Measurements from ENCODE around the gene SMURF1. TPM values are rescaled to one million over a fixed set of nuclear protein-coding genes. Genes with fewer than 3 reads are reported as not detected.

The SMURF1 gene
- total RNA-seq, 4 donors from 2014 or later, result 16.4 to 36.2 (median 24.6) TPM

GRCh38 chr7:99131290-99131689 lies 12.6 kb downstream of the SMURF1 start:
- DNase-seq, result no peak
- peak overlapping the region in 2 of 4 donors; percentile 99 to 100 for H3K27ac ChIP-seq
- TF ChIP-seq CTCF (IDR thresholded peaks at IDR 0.05), result no peak
- no peak for TF ChIP-seq POLR2A (IDR thresholded peaks at IDR 0.05)
- WGBS, 2 donors, result 82 to 88% methylated on average over 2 of the region's 2 CpGs
- no peak overlapping the region for H3K4me3 ChIP-seq
- intact Hi-C loops (cut with DNase I), result no loop called here
- no peaks in the 10 kb centered on the region for H3K27me3 ChIP-seq
- H3K9me3 ChIP-seq, result no peaks in the 10 kb centered on the region
- no peaks in the 10 kb centered on the region for H3K36me3 ChIP-seq
- H3K4me1 ChIP-seq, result peaks cover 38 to 100% (median 92%) of the 10 kb centered on the region in 3 donors

GRCh38 chr7:99129536-99129935 lies 14.4 kb downstream of the SMURF1 start:
- TF ChIP-seq POLR2A (IDR thresholded peaks at IDR 0.05) (no peak), CTCF (IDR thresholded peaks at IDR 0.05) (no peak)
- intact Hi-C loops (cut with DNase I), result no loop called here
- H3K4me1 ChIP-seq, result peaks cover 37 to 100% (median 95%) of the 10 kb centered on the region in 3 donors

GRCh38 chr7:99129001-99129400 lies 14.9 kb downstream of the SMURF1 start:
- no peak for DNase-seq
- no peaks in the 10 kb centered on the region for H3K36me3 ChIP-seq
- peaks cover 41 to 100% (median 96%) of the 10 kb centered on the region in 3 donors for H3K4me1 ChIP-seq
- H3K27ac ChIP-seq, result peak overlapping the region; percentile 51 to 99 (median 80)
- intact Hi-C loops (cut with DNase I), result no loop called here
- H3K4me3 ChIP-seq, result no peak overlapping the region
- no peaks in the 10 kb centered on the region for H3K9me3 ChIP-seq
- TF ChIP-seq CTCF (IDR thresholded peaks at IDR 0.05) (no peak), POLR2A (IDR thresholded peaks at IDR 0.05) (no peak)
- H3K27me3 ChIP-seq, result no peaks in the 10 kb centered on the region
- 20 to 56% methylated on average over 3 of the region's 3 CpGs for WGBS, 2 donors

More at GRCh38 chr7:99129536-99129935, 14.4 kb downstream of the SMURF1 start:
- no peaks in the 10 kb centered on the region for H3K36me3 ChIP-seq
- no peak for DNase-seq
- 73 to 89% methylated on average over 6 of the region's 6 CpGs for WGBS, 2 donors
- H3K27me3 ChIP-seq, result no peaks in the 10 kb centered on the region
- H3K9me3 ChIP-seq, result no peaks in the 10 kb centered on the region
- H3K4me3 ChIP-seq, result no peak overlapping the region
- peak overlapping the region; percentile 51 to 99 (median 80) for H3K27ac ChIP-seq

- Histone ChIP-seq H3K27me3 (no peaks in the 10 kb centered on the region), H3K4me1 (peaks cover 48 to 100% (median 97%) of the 10 kb centered on the region in 3 donors), H3K27ac (peak overlapping the region; percentile 71 to 99 (median 80)), H3K9me3 (no peaks in the 10 kb centered on the region), H3K36me3 (no peaks in the 10 kb centered on the region), H3K4me3 (peak overlapping the region in 3 of 4 donors; percentile 9 to 27 (median 21))
- DNase-seq, result no peak
- 41 to 44% methylated on average over 11 of the region's 11 CpGs for WGBS, 2 donors
- TF ChIP-seq CTCF (IDR thresholded peaks at IDR 0.05), result no peak
- TF ChIP-seq POLR2A (IDR thresholded peaks at IDR 0.05), result no peak
- intact Hi-C loops (cut with DNase I), result no loop called here
These were observed 15.6 kb downstream of the SMURF1 start for GRCh38 chr7:99128076-99128950.

GRCh38 chr7:99127636-99128035 lies 16.3 kb downstream of the SMURF1 start:
- WGBS, 2 donors, result 18 to 49% methylated on average over 6 of the region's 6 CpGs
- no peak for DNase-seq
- Histone ChIP-seq H3K4me1 (peaks cover 48 to 100% (median 97%) of the 10 kb centered on the region in 3 donors), H3K36me3 (no peaks in the 10 kb centered on the region), H3K27ac (peak overlapping the region; percentile 71 to 99 (median 80)), H3K4me3 (peak overlapping the region in 3 of 4 donors; percentile 9 to 27 (median 21)), H3K9me3 (no peaks in the 10 kb centered on the region), H3K27me3 (no peaks in the 10 kb centered on the region)
- intact Hi-C loops (cut with DNase I), result no loop called here
- no peak for TF ChIP-seq POLR2A (IDR thresholded peaks at IDR 0.05)
- TF ChIP-seq CTCF (IDR thresholded peaks at IDR 0.05), result no peak

Data from esophagus squamous epithelium (tissue), 5 donors.